Neural cell (in vitro differentiated cells): Measurements from ENCODE around the gene TSNAXIP1. TPM values are rescaled to one million over a fixed set of nuclear protein-coding genes. Genes with fewer than 3 reads are reported as not detected.

Source experiments
- H2AFZ ChIP-seq: fragments of 200-600, 300-800 bp; sonication (generic), shearing (Covaris generic); 2 replicates; pipeline ENCODE4 v1.6.0; 2014; ENCODE audit warnings: low read depth, mild to moderate bottlenecking, antibody characterized with exemption, low read length, moderate library complexity
- H3F3A ChIP-seq: fragments of 200-600 bp; shearing (Covaris generic); 2 replicates; pipeline ENCODE4 v1.6.1; 2016; ENCODE audit warnings: mild to moderate bottlenecking, moderate library complexity, mixed read lengths, antibody characterized with exemption, low read length; ENCODE audit not compliant: insufficient read depth, poor library complexity, severe bottlenecking
- H3K27ac ChIP-seq: fragments of 200-600, 300-800 bp; sonication (generic), shearing (Covaris generic); 2 replicates; pipeline ENCODE4 v1.5.1; 2014; ENCODE audit warnings: mild to moderate bottlenecking, low read length, moderate library complexity
- H3K27me3 ChIP-seq: fragments of 300-800, 200-600 bp; sonication (generic), shearing (Covaris generic); 2 replicates; pipeline ENCODE4 v1.6.0; 2014; ENCODE audit warnings: mild to moderate bottlenecking, low read depth, low read length, moderate library complexity; ENCODE audit not compliant: insufficient read depth
- H3K36me3 ChIP-seq: fragments of 300-800, 200-600 bp; sonication (generic), shearing (Covaris generic); 2 replicates; pipeline ENCODE4 v1.5.1; 2014; ENCODE audit warnings: mild to moderate bottlenecking, antibody characterized with exemption, low read length, moderate library complexity; ENCODE audit not compliant: insufficient read depth
- H3K4me2 ChIP-seq: fragments of 300-800, 200-600 bp; sonication (generic), shearing (Covaris generic); 2 replicates; pipeline ENCODE4 v1.6.0; 2014; ENCODE audit warnings: mild to moderate bottlenecking, low read length
- H3K4me3 ChIP-seq: fragments of 300-800, 200-600 bp; sonication (generic), shearing (Covaris generic); 2 replicates; pipeline ENCODE4 v1.5.1; 2014; ENCODE audit warnings: mild to moderate bottlenecking, low read length, moderate library complexity
- H3K79me2 ChIP-seq: fragments of 200-600 bp; shearing (Covaris generic); replicated peaks from 2 replicates; pipeline ENCODE4 v1.6.0; 2014; ENCODE audit warnings: mild to moderate bottlenecking, low read length, moderate library complexity; ENCODE audit not compliant: insufficient read depth
- H3K9ac ChIP-seq: fragments of 300-800, 200-600 bp; sonication (generic), shearing (Covaris generic); 2 replicates; pipeline ENCODE4 v1.6.1; 2016; ENCODE audit warnings: mild to moderate bottlenecking, low read length, mixed read lengths
- H3K9me2 ChIP-seq: fragments of 200-600 bp; shearing (Covaris generic); 2 replicates; pipeline ENCODE4 v1.6.1; 2016; ENCODE audit warnings: mild to moderate bottlenecking, low read length, mixed read lengths; ENCODE audit not compliant: insufficient read depth
- H3K9me3 ChIP-seq: fragments of 200-600, 300-800 bp; sonication (generic), shearing (Covaris generic); 2 replicates; pipeline ENCODE4 v1.6.1; 2016; ENCODE audit warnings: mild to moderate bottlenecking, mixed run types, low read length, moderate library complexity, mixed read lengths
- H4K20me1 ChIP-seq: fragments of 200-600 bp; shearing (Covaris generic); 2 replicates; pipeline ENCODE4 v1.6.1; 2016; ENCODE audit warnings: mild to moderate bottlenecking, mixed run types; ENCODE audit not compliant: insufficient read depth
- CTCF ChIP-seq: fragments of 450-650 bp; IDR thresholded peaks from 2 replicates; pipeline ENCODE4 v1.5.1; 2014; ENCODE audit warnings: antibody characterized with exemption, mild to moderate bottlenecking, moderate library complexity; ENCODE audit not compliant: poor library complexity, severe bottlenecking
- EP300 ChIP-seq: fragments of 450-650 bp; conservative IDR thresholded peaks from 2 replicates; pipeline ENCODE4 v1.6.1; 2014; ENCODE audit warnings: antibody characterized with exemption, mild to moderate bottlenecking, moderate library complexity; ENCODE audit not compliant: poor library complexity, severe bottlenecking
- EZH2 ChIP-seq: fragments of 200-600, 300-800 bp; shearing (Covaris generic), sonication (generic); IDR thresholded peaks from 2 replicates; pipeline ENCODE4 v1.6.1; 2014; ENCODE audit warnings: antibody characterized with exemption, low read length, borderline replicate concordance, mild to moderate bottlenecking; ENCODE audit not compliant: insufficient read depth, poor library complexity, severe bottlenecking
- MXI1 ChIP-seq: fragments of 450-650 bp; conservative IDR thresholded peaks from 2 replicates; pipeline ENCODE4 v1.6.1; 2014; ENCODE audit warnings: antibody characterized with exemption, mild to moderate bottlenecking; ENCODE audit not compliant: poor library complexity, severe bottlenecking
- POLR2AphosphoS5 ChIP-seq: IDR thresholded peaks from 2 replicates; pipeline ENCODE4 v1.6.1; 2012
- RAD21 ChIP-seq: fragments of 450-650 bp; conservative IDR thresholded peaks from 2 replicates; pipeline ENCODE4 v1.6.1; 2014; ENCODE audit warnings: antibody characterized with exemption, mild to moderate bottlenecking, moderate library complexity
- REST ChIP-seq: IDR thresholded peaks from 2 replicates; pipeline ENCODE4 v1.6.1; 2012; ENCODE audit warnings: borderline replicate concordance
- SMC3 ChIP-seq: fragments of 450-650 bp; conservative IDR thresholded peaks from 2 replicates; pipeline ENCODE4 v1.6.1; 2014; ENCODE audit warnings: antibody characterized with exemption, mild to moderate bottlenecking, moderate library complexity; ENCODE audit not compliant: poor library complexity
- TAF1 ChIP-seq: IDR thresholded peaks from 2 replicates; pipeline ENCODE4 v1.6.1; 2012; ENCODE audit warnings: low read depth
- polyA plus RNA-seq: library from polyadenylated mRNA; depleted of rRNA; stranded (reverse); fragments of >200 nt; gene quantifications from 2 replicates; pipeline ENCODE4 v1.2.3, GENCODE V29; 2014

Gene TSNAXIP1
- polyA plus RNA-seq, 1 donor from 2014 or later = 31.0 TPM

GRCh38 chr16:67782567-67783352 lies 23.9 kb upstream of the TSNAXIP1 start:
- Histone ChIP-seq H3K9me3 (no peaks in the 10 kb centered on the region), H3K27ac (no peak overlapping the region), H3K9me2 (no peaks in the 10 kb centered on the region), H3K4me2 (no peak overlapping the region), H3K36me3 (no peaks in the 10 kb centered on the region), H4K20me1 (no peaks in the 10 kb centered on the region), H3K9ac (no peak overlapping the region), H3K27me3 (no peaks in the 10 kb centered on the region), H3K4me3 (no peak overlapping the region), H2AFZ (no peak overlapping the region), H3F3A (no peaks in the 10 kb centered on the region), H3K79me2 (peaks cover 6% of the 10 kb centered on the region)
- no peak for TF ChIP-seq POLR2AphosphoS5
- TF ChIP-seq RAD21 = no peak
- no peak for TF ChIP-seq SMC3
- TF ChIP-seq CTCF = no peak
- TF ChIP-seq MXI1 = no peak
- no peak for TF ChIP-seq REST
- TF ChIP-seq EP300 = no peak
- TF ChIP-seq EZH2 = no peak
- TF ChIP-seq TAF1 = no peak

- Histone ChIP-seq H2AFZ (no peak overlapping the region), H3K27me3 (no peaks in the 10 kb centered on the region), H3K9me2 (no peaks in the 10 kb centered on the region), H3K4me3 (no peak overlapping the region), H4K20me1 (no peaks in the 10 kb centered on the region), H3K79me2 (peaks cover 6% of the 10 kb centered on the region), H3K36me3 (no peaks in the 10 kb centered on the region), H3K9me3 (no peaks in the 10 kb centered on the region), H3K4me2 (no peak overlapping the region), H3K27ac (no peak overlapping the region), H3K9ac (no peak overlapping the region), H3F3A (no peaks in the 10 kb centered on the region)
- TF ChIP-seq CTCF (no peak), EP300 (no peak), POLR2AphosphoS5 (no peak), RAD21 (no peak), REST (no peak), SMC3 (no peak), EZH2 (no peak), MXI1 (no peak), TAF1 (no peak)
Observed at GRCh38 chr16:67783353-67783725, 23.4 kb upstream of the TSNAXIP1 start.
